GM12872 (cell line): ENCODE data around the gene BEGAIN.

Source experiments
- TF ChIP-seq, protein P1 (sequence below): IDR thresholded peaks from 3 replicates; pipeline ENCODE4 v1.5.1; 2011; ENCODE audit warnings: low read depth, mild to moderate bottlenecking, low read length, moderate library complexity; ENCODE audit not compliant: insufficient read depth

BEGAIN gene

DNA sequence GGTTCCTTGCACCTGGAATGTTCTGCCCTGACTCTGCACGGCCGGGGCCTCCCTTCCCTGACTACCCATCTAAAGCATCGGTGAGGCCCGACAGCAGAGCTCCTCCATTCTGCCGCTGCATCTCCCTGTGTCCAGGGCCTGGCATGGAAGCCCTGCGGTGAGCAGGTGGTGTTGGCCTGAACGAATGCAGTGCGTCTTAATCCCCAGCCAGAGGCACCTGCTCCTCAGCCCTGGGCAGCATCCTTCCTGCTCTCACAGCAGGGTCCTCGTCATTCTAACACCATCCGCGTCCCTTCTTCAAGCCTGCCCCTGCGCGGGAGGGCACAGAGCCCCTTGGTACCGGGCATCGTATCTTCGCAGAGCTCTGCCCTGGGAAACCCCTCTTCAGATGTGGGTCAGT is 15.4 kb downstream of the BEGAIN start:
- TF ChIP-seq, protein P1, sequence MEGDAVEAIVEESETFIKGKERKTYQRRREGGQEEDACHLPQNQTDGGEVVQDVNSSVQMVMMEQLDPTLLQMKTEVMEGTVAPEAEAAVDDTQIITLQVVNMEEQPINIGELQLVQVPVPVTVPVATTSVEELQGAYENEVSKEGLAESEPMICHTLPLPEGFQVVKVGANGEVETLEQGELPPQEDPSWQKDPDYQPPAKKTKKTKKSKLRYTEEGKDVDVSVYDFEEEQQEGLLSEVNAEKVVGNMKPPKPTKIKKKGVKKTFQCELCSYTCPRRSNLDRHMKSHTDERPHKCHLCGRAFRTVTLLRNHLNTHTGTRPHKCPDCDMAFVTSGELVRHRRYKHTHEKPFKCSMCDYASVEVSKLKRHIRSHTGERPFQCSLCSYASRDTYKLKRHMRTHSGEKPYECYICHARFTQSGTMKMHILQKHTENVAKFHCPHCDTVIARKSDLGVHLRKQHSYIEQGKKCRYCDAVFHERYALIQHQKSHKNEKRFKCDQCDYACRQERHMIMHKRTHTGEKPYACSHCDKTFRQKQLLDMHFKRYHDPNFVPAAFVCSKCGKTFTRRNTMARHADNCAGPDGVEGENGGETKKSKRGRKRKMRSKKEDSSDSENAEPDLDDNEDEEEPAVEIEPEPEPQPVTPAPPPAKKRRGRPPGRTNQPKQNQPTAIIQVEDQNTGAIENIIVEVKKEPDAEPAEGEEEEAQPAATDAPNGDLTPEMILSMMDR = no peak

DNA sequence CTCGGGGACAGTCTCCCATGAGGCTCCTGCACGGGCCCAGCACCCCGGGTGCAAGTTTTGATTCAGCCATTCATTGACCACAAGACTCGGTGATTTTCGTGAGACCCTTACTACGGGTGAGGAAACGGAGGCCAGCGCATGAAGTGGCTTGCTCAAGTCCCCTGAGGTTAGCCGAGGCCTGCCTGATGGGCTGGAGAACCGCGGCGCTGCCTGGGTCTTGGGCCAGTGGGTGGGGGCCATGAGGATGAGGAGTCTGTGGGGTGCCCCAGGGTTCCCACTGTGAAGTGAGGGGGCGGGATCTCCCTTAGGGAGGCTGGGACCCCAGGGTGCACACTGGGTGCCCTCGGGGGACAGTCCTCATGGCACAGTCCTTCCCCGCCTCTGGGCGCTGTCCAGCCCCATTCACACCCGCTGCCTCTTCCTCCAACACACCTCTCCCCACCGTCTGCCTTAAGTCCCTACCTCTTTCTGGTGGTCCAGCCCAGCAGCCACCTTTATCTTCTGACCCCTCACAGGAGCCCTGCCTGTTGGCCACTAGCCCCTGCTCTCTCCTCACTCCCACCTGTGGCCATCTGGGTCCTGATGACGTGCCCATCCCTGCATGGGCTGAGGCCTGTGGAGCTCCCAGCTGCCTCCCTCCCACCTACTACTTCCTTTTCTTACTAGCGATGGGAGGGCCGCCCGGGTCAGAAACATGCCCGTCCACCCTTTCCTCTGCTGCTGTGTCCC is 16.3 kb downstream of the BEGAIN start:
- TF ChIP-seq, protein P1 = no peak

DNA sequence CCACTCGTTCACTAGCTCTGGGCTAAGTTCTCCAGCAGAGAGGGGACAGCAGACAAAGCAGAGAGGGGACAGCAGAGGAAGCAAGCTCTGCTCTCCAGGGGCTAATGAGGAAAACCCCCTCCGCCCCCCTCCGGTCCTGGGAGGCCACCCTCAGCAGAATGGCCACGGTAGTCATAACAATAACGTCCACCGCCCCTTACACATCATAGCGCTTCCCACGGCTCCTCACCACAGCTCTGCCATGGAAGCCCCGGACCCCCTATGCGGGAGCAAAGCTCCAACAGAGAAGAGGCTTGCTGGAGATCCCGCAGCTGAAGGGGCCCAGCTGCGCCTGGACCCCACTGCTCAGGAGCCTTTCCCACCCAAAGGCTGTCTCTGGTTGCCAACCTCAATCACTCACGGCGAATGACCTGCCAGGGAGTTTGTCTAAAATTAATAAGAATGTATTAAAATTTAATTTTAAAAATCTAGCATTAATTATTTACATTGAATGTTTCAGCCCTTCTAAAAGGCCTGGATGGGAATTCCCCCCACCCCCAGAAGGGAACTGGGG is 17.4 kb downstream of the BEGAIN start:
- TF ChIP-seq, protein P1 = no peak

DNA sequence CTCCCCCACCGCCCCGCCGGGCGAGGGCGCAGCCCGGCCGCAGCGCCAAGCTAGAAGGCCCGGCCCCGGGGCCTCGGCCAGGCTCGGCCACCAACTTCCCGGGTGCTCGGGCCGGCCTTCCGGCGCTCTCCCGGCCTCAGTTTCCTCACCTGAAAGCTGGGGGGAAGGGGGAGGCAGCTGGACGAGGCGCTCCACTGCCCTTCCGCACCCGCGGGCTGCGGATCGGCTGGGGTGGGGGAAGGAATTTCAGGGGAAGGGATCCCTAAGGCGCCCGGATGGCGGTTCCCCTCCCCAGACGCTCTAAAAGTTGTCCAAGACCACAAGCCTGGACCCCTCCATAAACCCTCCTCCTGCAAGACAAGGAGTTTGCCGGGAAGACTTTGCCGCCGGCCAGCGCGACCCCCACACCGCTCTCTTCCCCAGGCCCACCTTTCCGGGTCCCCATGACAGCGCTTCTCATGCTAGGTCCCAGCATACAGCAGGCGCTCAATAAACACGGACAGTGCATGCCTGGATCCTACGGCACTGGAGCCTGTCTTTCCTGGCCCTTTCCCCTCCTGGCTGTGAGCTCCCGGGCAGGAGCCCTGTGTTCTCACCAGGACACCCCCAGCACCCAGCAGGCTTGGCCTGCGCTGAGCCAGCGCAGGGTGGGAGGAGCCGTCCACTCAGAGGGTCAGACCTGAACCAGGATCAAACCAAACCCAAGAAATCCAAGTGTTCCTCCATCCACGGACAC is 18.1 kb downstream of the BEGAIN start:
- TF ChIP-seq, protein P1 = no peak

DNA sequence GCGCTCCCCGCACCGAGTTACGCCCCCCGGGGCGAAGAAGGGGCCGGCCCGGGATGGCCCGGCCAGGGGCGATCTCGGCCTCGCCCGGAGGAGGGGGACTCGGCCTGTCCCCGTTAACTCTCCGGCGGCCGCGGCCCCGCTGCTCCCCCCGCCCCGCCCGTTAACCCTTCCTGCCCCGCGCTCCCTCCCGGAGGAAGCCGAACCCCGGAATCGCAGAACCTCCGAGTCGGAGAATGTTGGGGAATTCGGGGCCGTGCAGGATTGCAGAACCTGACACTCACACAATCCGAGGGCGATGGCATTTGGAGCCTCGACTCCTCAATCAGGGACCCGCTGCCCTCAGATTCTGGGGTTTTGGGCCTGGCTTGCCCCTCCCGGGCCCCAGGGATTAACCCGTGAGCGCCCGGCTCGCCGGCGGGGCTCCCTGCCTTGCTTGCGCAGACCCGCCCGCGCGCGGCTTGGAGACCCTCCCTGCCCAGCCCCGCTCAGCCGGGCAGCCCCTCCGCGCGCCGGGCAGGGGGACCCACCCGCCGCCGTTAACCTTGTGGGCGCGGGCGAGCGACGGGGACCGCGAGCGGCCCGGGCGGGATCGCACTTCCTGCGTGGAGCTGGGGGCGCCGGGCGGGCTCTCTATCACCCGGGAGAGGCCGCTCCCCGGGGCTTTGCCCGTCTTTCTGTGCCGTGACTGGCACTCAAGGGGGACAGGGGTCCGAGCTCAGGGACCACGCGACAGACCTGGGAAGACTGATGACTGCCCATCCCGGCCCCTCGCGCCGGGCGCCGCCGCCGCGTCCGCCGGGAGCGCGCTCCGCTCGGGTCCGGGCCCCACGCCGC is 18.8 kb downstream of the BEGAIN start:
- TF ChIP-seq, protein P1 = no peak

DNA sequence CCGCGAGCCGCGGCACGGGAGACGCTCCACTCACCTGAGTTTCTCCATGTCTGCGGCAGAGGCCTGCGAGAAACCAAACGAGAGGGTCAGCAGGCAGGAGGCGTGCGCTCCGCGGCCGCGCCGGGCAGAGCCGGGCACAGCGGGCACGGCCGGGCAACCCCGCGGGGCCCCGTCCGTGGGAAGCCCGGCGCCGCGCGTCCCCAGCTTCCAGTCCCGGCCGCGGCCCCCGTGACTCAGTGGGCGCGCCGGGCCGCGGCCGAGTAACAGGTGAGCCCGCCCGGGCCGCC is 19.4 kb downstream of the BEGAIN start:
- TF ChIP-seq, protein P1 = no peak
